Ovary (tissue), 3 donors: ENCODE measurements around the gene MSI2.

Experiments
- EP300 ChIP-seq: sonication (generic); formaldehyde crosslinking; IDR thresholded peaks from one replicate; pipeline ENCODE4 v1.6.1; 2017; ENCODE audit warnings: antibody characterized with exemption
- POLR2A ChIP-seq: fragments of 450-650 bp; IDR thresholded peaks from one replicate; pipeline ENCODE4 v1.6.1; 2017; ENCODE audit warnings: antibody characterized with exemption, mild to moderate bottlenecking, moderate library complexity
- TF ChIP-seq, protein P1 (sequence below), 3 donors: fragments of 450-650 bp in 2 of 3; fragments of 200-600 bp in 1 of 3; IDR thresholded peaks; one replicate each; pipeline versions ENCODE4 v1.5.1 to v1.8.0; 2016 to 2022; ENCODE audit warnings: antibody characterized with exemption in 3 of 3, mild to moderate bottlenecking in 1 of 3
- donor health status: DM: no; HTN: no; CAD: no.

DNA sequence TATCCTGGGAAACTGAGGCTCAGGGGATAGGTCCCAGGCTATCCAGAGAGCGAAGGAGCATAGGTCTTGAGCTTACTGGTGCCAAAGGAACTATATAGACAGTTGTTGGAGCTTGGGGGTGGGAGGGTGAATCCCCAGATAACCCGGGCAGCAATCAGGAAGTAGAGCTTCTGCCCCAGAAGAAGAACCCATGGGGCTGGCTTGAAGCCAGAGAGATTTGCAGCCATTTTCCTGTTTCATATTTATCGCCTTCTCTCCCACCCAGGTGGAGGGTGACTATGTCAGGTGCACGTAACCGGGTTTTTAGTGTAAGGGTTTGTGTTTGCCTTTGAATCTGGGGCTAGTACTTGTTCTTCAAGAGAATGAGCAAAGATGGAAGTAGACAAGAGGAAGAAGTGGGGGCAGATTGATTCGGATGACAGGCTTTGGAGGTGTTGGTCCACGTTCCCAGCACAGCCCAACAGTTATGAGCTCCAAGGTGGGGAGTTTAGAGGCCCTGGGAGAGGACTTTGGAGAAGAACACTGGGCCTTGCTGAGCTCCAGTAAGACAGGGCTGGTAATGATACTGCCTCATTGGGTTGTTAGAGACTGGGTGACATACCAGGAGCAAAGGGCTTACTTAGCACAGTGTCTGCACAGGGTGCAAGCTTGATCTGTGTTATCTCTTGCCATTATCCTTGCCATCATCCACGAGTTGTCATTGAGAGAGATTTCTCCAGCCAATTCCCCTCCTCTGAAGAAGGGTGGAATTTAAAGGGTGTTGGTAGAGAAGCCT lies 343.1 kb downstream of the MSI2 start:
- TF ChIP-seq, protein P1, sequence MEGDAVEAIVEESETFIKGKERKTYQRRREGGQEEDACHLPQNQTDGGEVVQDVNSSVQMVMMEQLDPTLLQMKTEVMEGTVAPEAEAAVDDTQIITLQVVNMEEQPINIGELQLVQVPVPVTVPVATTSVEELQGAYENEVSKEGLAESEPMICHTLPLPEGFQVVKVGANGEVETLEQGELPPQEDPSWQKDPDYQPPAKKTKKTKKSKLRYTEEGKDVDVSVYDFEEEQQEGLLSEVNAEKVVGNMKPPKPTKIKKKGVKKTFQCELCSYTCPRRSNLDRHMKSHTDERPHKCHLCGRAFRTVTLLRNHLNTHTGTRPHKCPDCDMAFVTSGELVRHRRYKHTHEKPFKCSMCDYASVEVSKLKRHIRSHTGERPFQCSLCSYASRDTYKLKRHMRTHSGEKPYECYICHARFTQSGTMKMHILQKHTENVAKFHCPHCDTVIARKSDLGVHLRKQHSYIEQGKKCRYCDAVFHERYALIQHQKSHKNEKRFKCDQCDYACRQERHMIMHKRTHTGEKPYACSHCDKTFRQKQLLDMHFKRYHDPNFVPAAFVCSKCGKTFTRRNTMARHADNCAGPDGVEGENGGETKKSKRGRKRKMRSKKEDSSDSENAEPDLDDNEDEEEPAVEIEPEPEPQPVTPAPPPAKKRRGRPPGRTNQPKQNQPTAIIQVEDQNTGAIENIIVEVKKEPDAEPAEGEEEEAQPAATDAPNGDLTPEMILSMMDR (IDR thresholded peaks at IDR 0.05): no peak
- TF ChIP-seq POLR2A (no peak), EP300 (no peak)
